Osteoblast (primary cell): ENCODE data around the gene POGK. TPM values are rescaled to one million over a fixed set of nuclear protein-coding genes. Genes with fewer than 3 reads are reported as not detected.
"Not testable (repeated sequence)": the region's sequence is repeated elsewhere in the genome, so short reads cannot be mapped to it uniquely, and the experiment has no call there.

Experiments used
- DNase-seq: peaks from one replicate; pipeline ENCODE4 v3.0.0; 2011; ENCODE audit warnings: low spot score, mixed read lengths; ENCODE audit not compliant: insufficient read length; ENCODE audit errors: missing footprints
- H2AFZ ChIP-seq: 2 replicates; pipeline ENCODE4 v1.6.0; 2011; ENCODE audit warnings: mild to moderate bottlenecking, low read length
- H3K27ac ChIP-seq: 2 replicates; pipeline ENCODE4 v1.5.1; 2011; ENCODE audit warnings: mild to moderate bottlenecking, low read depth, low read length, moderate library complexity
- H3K27me3 ChIP-seq: 2 replicates; pipeline ENCODE4 v1.6.0; 2012; ENCODE audit warnings: mild to moderate bottlenecking, control low read depth, inconsistent platforms, low read length, moderate library complexity; ENCODE audit not compliant: insufficient read depth
- H3K36me3 ChIP-seq: 2 replicates; pipeline ENCODE4 v1.5.1; 2011; ENCODE audit warnings: mild to moderate bottlenecking, low read length, control low read depth, moderate library complexity; ENCODE audit not compliant: insufficient read depth
- H3K4me1 ChIP-seq: 2 replicates; pipeline ENCODE4 v1.5.1; 2011; ENCODE audit warnings: mild to moderate bottlenecking, low read length, control low read depth, moderate library complexity; ENCODE audit not compliant: insufficient read depth
- H3K4me2 ChIP-seq: 2 replicates; pipeline ENCODE4 v1.6.0; 2011; ENCODE audit warnings: mild to moderate bottlenecking, low read length; ENCODE audit not compliant: insufficient read depth
- H3K4me3 ChIP-seq: fragments of 200-600 bp; sonication (generic); 3 replicates; pipeline ENCODE4 v1.5.1; 2012; ENCODE audit warnings: mild to moderate bottlenecking, low read length, inconsistent platforms; ENCODE audit not compliant: insufficient read depth
- H3K79me2 ChIP-seq: 2 replicates; pipeline ENCODE4 v1.6.0; 2012; ENCODE audit warnings: mild to moderate bottlenecking, low read length, control low read depth, inconsistent platforms; ENCODE audit not compliant: insufficient read depth
- H3K9me3 ChIP-seq: 2 replicates; pipeline ENCODE4 v1.5.1; 2011; ENCODE audit warnings: low read depth, low read length, control low read depth
- H4K20me1 ChIP-seq: 2 replicates; pipeline ENCODE4 v1.6.0; 2012; ENCODE audit warnings: mild to moderate bottlenecking, low read length, control low read depth; ENCODE audit not compliant: insufficient read depth
- CTCF ChIP-seq: IDR thresholded peaks from 2 replicates; pipeline ENCODE4 v1.5.1; 2011; ENCODE audit warnings: mild to moderate bottlenecking, low read depth, low read length, moderate library complexity; ENCODE audit errors: extremely low read depth
- total RNA-seq: library from RNA; depleted of rRNA; stranded (reverse); fragments of >200 nt; gene quantifications from 2 replicates; pipeline ENCODE4 v1.2.3, GENCODE V29; 2012

The POGK gene
- total RNA-seq, 1 donor: 30.0 TPM

DNA sequence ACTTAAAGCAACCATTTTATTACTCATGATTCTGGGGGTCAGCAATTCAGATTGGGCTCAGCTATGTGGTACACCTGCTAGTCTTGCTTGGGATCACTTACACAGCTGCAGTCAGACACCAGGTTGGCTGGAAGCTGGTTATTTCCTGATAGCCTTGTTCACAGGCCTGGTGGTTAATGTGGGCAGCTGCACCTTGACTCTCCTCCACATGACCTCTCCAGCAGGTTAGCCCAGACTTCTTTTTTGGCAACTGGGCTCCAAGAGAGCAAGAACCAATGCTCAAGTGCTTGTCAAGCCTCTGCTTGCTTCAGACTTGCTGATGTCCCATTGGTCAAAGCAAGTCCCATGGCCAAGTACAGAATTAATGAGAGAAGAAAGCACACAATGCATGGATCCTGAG is 11.8 kb upstream of the POGK start:
- Histone ChIP-seq H3K79me2 (no peaks in the 10 kb centered on the region), H4K20me1 (no peaks in the 10 kb centered on the region), H3K4me3 (no peak overlapping the region), H3K9me3 (no peaks in the 10 kb centered on the region), H3K27ac (no peak overlapping the region), H3K4me2 (no peak overlapping the region), H2AFZ (no peak overlapping the region), H3K36me3 (no peaks in the 10 kb centered on the region), H3K4me1 (no peaks in the 10 kb centered on the region), H3K27me3 (no peaks in the 10 kb centered on the region)
- no peak for DNase-seq
- no peak for TF ChIP-seq CTCF

DNA sequence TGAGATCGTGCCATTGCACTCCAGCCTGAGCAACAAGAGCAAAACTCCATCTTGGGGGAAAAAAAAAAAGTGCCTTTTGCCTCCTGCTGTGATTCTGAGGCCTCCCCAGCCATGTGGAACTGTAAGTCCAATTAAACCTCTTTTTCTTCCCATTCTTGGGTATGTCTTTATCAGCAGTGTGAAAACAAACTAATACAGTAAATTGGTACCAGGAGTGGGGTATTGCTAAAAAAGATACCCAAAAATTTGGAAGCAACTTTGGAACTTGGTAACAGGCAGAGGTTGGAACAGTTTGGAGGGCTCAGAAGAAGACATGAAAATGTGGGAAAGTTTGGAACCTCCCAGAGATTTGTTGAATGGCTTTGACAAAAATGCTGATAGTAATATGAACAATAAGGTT is 9.5 kb upstream of the POGK start:
- H2AFZ ChIP-seq, H3K4me3 ChIP-seq, H3K27ac ChIP-seq, H4K20me1 ChIP-seq, H3K4me2 ChIP-seq, DNase-seq, H3K36me3 ChIP-seq, H3K9me3 ChIP-seq, H3K4me1 ChIP-seq, H3K79me2 ChIP-seq, H3K27me3 ChIP-seq: not testable (repeated sequence)

DNA sequence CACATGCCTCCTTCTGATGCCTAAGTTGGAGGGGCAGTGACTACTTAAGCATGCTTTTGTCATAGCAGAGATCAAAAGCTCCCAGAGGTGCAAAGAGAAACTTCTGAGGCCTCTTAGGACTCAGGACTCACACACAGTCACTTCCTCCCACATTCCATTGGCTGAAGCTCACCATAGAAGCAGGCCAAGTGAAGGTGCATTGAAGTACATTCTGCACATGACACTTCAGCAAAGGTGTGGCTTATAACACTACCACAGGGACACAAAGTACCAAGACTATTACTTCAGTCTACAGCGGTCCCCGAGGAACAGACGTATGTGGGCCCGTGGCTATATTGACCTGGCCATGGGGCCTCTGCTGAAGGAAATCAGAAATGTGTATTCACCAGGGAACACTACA is 2.5 kb upstream of the POGK start:
- peaks cover 22% of the 10 kb centered on the region for H3K4me1 ChIP-seq
- H3K27ac ChIP-seq: no peak overlapping the region
- H3K9me3 ChIP-seq: no peaks in the 10 kb centered on the region
- H2AFZ ChIP-seq: no peak overlapping the region
- H4K20me1 ChIP-seq: peaks cover 13% of the 10 kb centered on the region
- H3K27me3 ChIP-seq: peaks cover 2% of the 10 kb centered on the region
- H3K4me2 ChIP-seq: no peak overlapping the region
- TF ChIP-seq CTCF: no peak
- H3K36me3 ChIP-seq: peaks cover 7% of the 10 kb centered on the region
- no peak for DNase-seq
- peaks cover 18% of the 10 kb centered on the region for H3K79me2 ChIP-seq
- H3K4me3 ChIP-seq: no peak overlapping the region

- H3K36me3 ChIP-seq: peaks cover 28% of the 10 kb centered on the region
Measured at GRCh38 chr1:166839600-166840308, 479 bp downstream of the POGK start.

More at GRCh38 chr1:166839600-166840308, 479 bp downstream of the POGK start:
- peak; percentile 14 for TF ChIP-seq CTCF
- Histone ChIP-seq H3K4me1 (peaks cover 40% of the 10 kb centered on the region), H2AFZ (peak overlapping the region; percentile 75), H3K4me2 (peak overlapping the region; percentile 79), H3K4me3 (peak overlapping the region; percentile 77), H3K79me2 (peaks cover 28% of the 10 kb centered on the region), H3K27me3 (no peaks in the 10 kb centered on the region), H4K20me1 (peaks cover 19% of the 10 kb centered on the region), H3K27ac (no peak overlapping the region), H3K9me3 (no peaks in the 10 kb centered on the region)
- DNase-seq: peak; percentile 83
